ENCODE results near the gene LPXN. TPM values are rescaled to one million over a fixed set of nuclear protein-coding genes. Genes with fewer than 3 reads are reported as not detected.

The LPXN gene
- total RNA-seq, 4 donors from 2014 or later: 1.0 to 2.2 (median 1.9) TPM

DNA sequence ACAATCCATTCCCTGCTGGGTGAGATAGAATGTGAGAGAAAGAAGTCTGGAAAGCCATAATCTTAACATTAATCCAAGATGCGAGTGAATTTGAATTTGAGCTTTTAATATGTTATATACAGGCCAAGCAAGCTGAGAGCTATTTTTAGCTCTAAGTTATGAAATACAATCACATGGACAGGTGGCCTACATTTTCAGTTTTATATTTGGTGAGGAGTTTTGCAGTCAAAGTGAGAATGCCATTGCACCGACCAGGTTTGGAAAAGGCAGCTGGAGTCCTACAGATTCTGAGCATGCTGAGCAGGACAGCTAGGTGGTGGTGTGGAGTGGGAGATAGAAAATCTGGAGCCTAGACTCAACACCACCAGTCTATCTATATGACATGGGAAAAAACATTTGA lies 79.8 kb downstream of the LPXN start:
- Histone ChIP-seq H3K4me3 (no peak overlapping the region), H3K27ac (peak overlapping the region; percentile 56 to 64 (median 62)), H3K9me3 (no peaks in the 10 kb centered on the region), H3K36me3 (no peaks in the 10 kb centered on the region), H3K27me3 (no peaks in the 10 kb centered on the region), H3K4me1 (peaks cover 28 to 33% of the 10 kb centered on the region in 2 donors)
- intact Hi-C loops (cut with DNase I; ENCODE audit: low total_unique reads): no loop called here
- peak; percentile 87 to 89 for ATAC-seq
- in situ Hi-C loops (cut with MboI; ENCODE audit: low sequenced_read_pairs in 4 of 4): no loop called here
- no peak for TF ChIP-seq POLR2A (IDR thresholded peaks at IDR 0.05)
- TF ChIP-seq, protein P1, sequence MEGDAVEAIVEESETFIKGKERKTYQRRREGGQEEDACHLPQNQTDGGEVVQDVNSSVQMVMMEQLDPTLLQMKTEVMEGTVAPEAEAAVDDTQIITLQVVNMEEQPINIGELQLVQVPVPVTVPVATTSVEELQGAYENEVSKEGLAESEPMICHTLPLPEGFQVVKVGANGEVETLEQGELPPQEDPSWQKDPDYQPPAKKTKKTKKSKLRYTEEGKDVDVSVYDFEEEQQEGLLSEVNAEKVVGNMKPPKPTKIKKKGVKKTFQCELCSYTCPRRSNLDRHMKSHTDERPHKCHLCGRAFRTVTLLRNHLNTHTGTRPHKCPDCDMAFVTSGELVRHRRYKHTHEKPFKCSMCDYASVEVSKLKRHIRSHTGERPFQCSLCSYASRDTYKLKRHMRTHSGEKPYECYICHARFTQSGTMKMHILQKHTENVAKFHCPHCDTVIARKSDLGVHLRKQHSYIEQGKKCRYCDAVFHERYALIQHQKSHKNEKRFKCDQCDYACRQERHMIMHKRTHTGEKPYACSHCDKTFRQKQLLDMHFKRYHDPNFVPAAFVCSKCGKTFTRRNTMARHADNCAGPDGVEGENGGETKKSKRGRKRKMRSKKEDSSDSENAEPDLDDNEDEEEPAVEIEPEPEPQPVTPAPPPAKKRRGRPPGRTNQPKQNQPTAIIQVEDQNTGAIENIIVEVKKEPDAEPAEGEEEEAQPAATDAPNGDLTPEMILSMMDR (IDR thresholded peaks at IDR 0.05 in 4 of 5, conservative IDR thresholded peaks at IDR 0.05 in 1 of 5): no peak
- DNase-seq: peak in 1 of 2 donors; percentile 18

DNA sequence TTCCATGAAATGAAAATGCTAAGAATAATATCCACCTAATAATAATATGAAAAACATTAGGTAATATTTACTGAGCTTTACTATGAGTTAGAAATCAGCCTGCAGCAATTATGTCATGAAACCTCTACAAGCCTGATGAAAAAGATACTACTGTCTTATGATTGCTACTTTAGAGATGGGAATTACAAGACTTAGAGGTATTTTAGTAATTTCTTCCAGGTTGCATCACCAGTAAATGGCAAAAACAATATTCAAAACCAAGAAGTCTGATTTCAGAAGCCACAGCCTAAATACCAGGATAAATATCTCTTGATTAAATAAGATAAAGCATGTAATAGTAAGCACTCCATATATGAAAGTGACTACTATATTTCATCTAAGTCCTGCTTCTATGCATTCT lies 81.6 kb downstream of the LPXN start:
- no peak overlapping the region for H3K4me3 ChIP-seq
- no peaks in the 10 kb centered on the region for H3K27me3 ChIP-seq
- H3K36me3 ChIP-seq: no peaks in the 10 kb centered on the region
- DNase-seq (no peak), ATAC-seq (no peak)
- peaks cover 28 to 33% of the 10 kb centered on the region in 2 donors for H3K4me1 ChIP-seq
- in situ Hi-C loops (cut with MboI; ENCODE audit: low sequenced_read_pairs in 4 of 4): no loop called here
- H3K27ac ChIP-seq: peak overlapping the region; percentile 12 to 62 (median 20)
- intact Hi-C loops (cut with DNase I; ENCODE audit: low total_unique reads): no loop called here
- TF ChIP-seq, protein P1 (IDR thresholded peaks at IDR 0.05 in 4 of 5, conservative IDR thresholded peaks at IDR 0.05 in 1 of 5): no peak
- TF ChIP-seq POLR2A (IDR thresholded peaks at IDR 0.05): no peak
- no peaks in the 10 kb centered on the region for H3K9me3 ChIP-seq

DNA sequence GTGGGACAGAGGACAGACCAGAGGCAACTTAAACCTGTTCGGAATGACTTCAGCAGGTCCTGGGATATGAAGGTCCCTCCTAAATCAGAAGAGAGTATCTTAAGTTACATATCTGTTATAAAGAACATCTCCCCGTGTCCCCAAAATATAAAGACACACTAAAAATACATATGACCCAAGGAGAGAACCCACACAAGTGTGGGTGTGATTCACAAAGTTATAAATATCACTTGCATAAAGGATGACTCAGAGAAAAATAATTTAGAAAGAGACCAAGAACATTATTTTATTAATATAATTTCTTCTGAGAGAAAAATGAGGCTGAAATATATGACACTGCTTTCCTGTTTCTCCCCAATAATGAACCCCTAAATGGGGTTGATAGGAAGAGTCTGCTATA lies 82.0 kb downstream of the LPXN start:
- Histone ChIP-seq H3K4me1 (peaks cover 28 to 33% of the 10 kb centered on the region in 2 donors), H3K9me3 (no peaks in the 10 kb centered on the region), H3K4me3 (no peak overlapping the region), H3K27ac (peak overlapping the region; percentile 12 to 62 (median 20)), H3K36me3 (no peaks in the 10 kb centered on the region), H3K27me3 (no peaks in the 10 kb centered on the region)
- in situ Hi-C loops (cut with MboI; ENCODE audit: low sequenced_read_pairs in 4 of 4): no loop called here
- TF ChIP-seq, protein P1 (IDR thresholded peaks at IDR 0.05 in 4 of 5, conservative IDR thresholded peaks at IDR 0.05 in 1 of 5): no peak
- TF ChIP-seq POLR2A (IDR thresholded peaks at IDR 0.05): no peak
- ATAC-seq (peak; percentile 41 to 68), DNase-seq (no peak)
- intact Hi-C loops (cut with DNase I; ENCODE audit: low total_unique reads): no loop called here

DNA sequence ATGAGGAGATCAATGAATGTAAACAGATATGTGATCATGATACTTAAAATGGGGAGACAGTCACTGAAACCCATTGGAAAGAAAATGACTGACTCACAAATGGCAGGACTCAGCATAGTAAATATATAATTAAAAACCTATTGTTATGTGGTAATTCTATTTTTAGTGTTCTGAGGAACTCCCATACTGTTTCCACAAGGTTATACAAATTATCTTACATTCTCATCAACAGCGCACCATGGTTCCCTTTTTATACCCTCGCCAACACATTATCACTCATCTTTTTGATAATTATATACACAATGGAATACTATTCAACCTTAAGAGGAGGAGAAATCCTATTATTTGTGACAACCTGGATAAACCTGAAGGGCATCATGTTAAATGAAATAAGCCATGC lies 84.8 kb downstream of the LPXN start:
- in situ Hi-C loops (cut with MboI; ENCODE audit: low sequenced_read_pairs in 4 of 4) (no loop called here), intact Hi-C loops (cut with DNase I; ENCODE audit: low total_unique reads) (no loop called here)
- Histone ChIP-seq H3K27me3 (no peaks in the 10 kb centered on the region), H3K27ac (no peak overlapping the region), H3K4me1 (peaks cover 15 to 24% of the 10 kb centered on the region in 2 donors), H3K4me3 (no peak overlapping the region), H3K9me3 (no peaks in the 10 kb centered on the region), H3K36me3 (no peaks in the 10 kb centered on the region)
- TF ChIP-seq, protein P1 (IDR thresholded peaks at IDR 0.05 in 4 of 5, conservative IDR thresholded peaks at IDR 0.05 in 1 of 5): no peak
- TF ChIP-seq POLR2A (IDR thresholded peaks at IDR 0.05): no peak
- no peak for DNase-seq
- ATAC-seq: no peak

DNA sequence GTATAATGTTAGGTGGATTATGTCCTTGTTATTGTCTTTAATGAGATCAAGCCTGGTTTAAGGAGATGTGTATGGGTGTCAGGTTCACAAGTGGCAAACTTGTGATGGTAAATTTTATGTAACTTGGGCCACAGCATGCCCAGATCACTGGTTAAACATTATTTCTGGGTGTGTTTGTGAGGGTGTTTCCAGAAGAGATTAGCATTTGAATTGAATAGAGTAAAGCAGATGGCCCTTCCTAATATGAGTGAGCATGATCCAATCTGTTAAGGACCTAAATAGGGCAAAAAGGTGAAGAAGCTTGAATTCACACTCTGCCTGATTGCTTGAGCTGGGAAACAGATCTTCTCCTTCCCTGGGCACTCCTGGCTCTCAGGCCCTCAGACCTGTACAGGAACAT lies 88.5 kb downstream of the LPXN start:
- no peaks in the 10 kb centered on the region for H3K4me1 ChIP-seq
- no peak overlapping the region for H3K4me3 ChIP-seq
- DNase-seq: no peak
- H3K27me3 ChIP-seq: no peaks in the 10 kb centered on the region
- in situ Hi-C loops (cut with MboI; ENCODE audit: low sequenced_read_pairs in 4 of 4) (no loop called here), intact Hi-C loops (cut with DNase I; ENCODE audit: low total_unique reads) (no loop called here)
- no peaks in the 10 kb centered on the region for H3K9me3 ChIP-seq
- H3K36me3 ChIP-seq: no peaks in the 10 kb centered on the region
- H3K27ac ChIP-seq: no peak overlapping the region
- ATAC-seq: no peak
- TF ChIP-seq POLR2A (IDR thresholded peaks at IDR 0.05): no peak
- TF ChIP-seq, protein P1 (IDR thresholded peaks at IDR 0.05 in 4 of 5, conservative IDR thresholded peaks at IDR 0.05 in 1 of 5): no peak
